Measurements from ENCODE around the gene KCNT1. TPM values are rescaled to one million over a fixed set of nuclear protein-coding genes. Genes with fewer than 3 reads are reported as not detected.

The KCNT1 gene
- total and polyA plus RNA-seq, 2 experiments from 2014 or later: 0.27 TPM; not detected in 1

- H3K9me2 ChIP-seq (replicated peaks; ENCODE audit: insufficient read depth): no peaks in the 10 kb centered on the region
- H3K9me3 ChIP-seq (ENCODE audit: low read depth): no peaks in the 10 kb centered on the region
- WGBS (ENCODE audit: low lambda C conversion rate, missing lambda C conversion rate): 84% methylated on average over 16 of the region's 16 CpGs
- TF ChIP-seq EZH2 (IDR thresholded peaks at IDR 0.05; ENCODE audit: borderline replicate concordance) (no peak), EZH2phosphoT487 (IDR thresholded peaks at IDR 0.05; ENCODE audit: low read depth, severe bottlenecking, unreplicated experiment) (no peak)
- H3K4me1 ChIP-seq (ENCODE audit: insufficient read depth): no peaks in the 10 kb centered on the region
- H3K79me2 ChIP-seq: no peaks in the 10 kb centered on the region
- no peak overlapping the region for H3K4me3 ChIP-seq
- H3K4me2 ChIP-seq: no peak overlapping the region
- no peaks in the 10 kb centered on the region for H3K27me3 ChIP-seq
- H4K20me1 ChIP-seq (ENCODE audit: insufficient read depth, poor library complexity, severe bottlenecking): no peaks in the 10 kb centered on the region
- H2AFZ ChIP-seq: no peak overlapping the region
- no peak for DNase-seq (ENCODE audit: low spot score)
- no peaks in the 10 kb centered on the region for H3K36me3 ChIP-seq (replicated peaks; ENCODE audit: insufficient read depth, low read depth)
- H3K27ac ChIP-seq: no peak overlapping the region
Observed at GRCh38 chr9:135693265-135693664, 8.7 kb upstream of the KCNT1 start.

- no peaks in the 10 kb centered on the region for H3K9me2 ChIP-seq (replicated peaks; ENCODE audit: insufficient read depth)
- H2AFZ ChIP-seq: no peak overlapping the region
- no peaks in the 10 kb centered on the region for H3K36me3 ChIP-seq (replicated peaks; ENCODE audit: insufficient read depth, low read depth)
- no peak overlapping the region for H3K4me2 ChIP-seq
- H3K27ac ChIP-seq: no peak overlapping the region
- H3K9me3 ChIP-seq (ENCODE audit: low read depth): no peaks in the 10 kb centered on the region
- no peaks in the 10 kb centered on the region for H3K27me3 ChIP-seq
- no peaks in the 10 kb centered on the region for H3K79me2 ChIP-seq
- no peaks in the 10 kb centered on the region for H3K4me1 ChIP-seq (ENCODE audit: insufficient read depth)
- 88% methylated on average over 11 of the region's 11 CpGs for WGBS (ENCODE audit: low lambda C conversion rate, missing lambda C conversion rate)
- no peak overlapping the region for H3K4me3 ChIP-seq
- no peak for DNase-seq (ENCODE audit: low spot score)
- no peak for TF ChIP-seq EZH2 (IDR thresholded peaks at IDR 0.05; ENCODE audit: borderline replicate concordance)
- no peaks in the 10 kb centered on the region for H4K20me1 ChIP-seq (ENCODE audit: insufficient read depth, poor library complexity, severe bottlenecking)
Observed at GRCh38 chr9:135693771-135694170, 8.2 kb upstream of the KCNT1 start.

GRCh38 chr9:135694414-135694813 lies 7.6 kb upstream of the KCNT1 start:
- no peaks in the 10 kb centered on the region for H3K9me2 ChIP-seq (replicated peaks; ENCODE audit: insufficient read depth)
- no peaks in the 10 kb centered on the region for H3K79me2 ChIP-seq
- no peak for TF ChIP-seq EZH2 (IDR thresholded peaks at IDR 0.05; ENCODE audit: borderline replicate concordance)
- TF ChIP-seq EZH2phosphoT487 (IDR thresholded peaks at IDR 0.05; ENCODE audit: low read depth, severe bottlenecking, unreplicated experiment): no peak
- no peak for TF ChIP-seq CTCF (IDR thresholded peaks at IDR 0.05; ENCODE audit: poor library complexity)
- WGBS (ENCODE audit: low lambda C conversion rate, missing lambda C conversion rate): 83% methylated on average over 8 of the region's 18 CpGs
- no peak overlapping the region for H3K4me3 ChIP-seq
- H3K27ac ChIP-seq: no peak overlapping the region
- no peak overlapping the region for H3K4me2 ChIP-seq
- no peaks in the 10 kb centered on the region for H3K9me3 ChIP-seq (ENCODE audit: low read depth)
- DNase-seq (ENCODE audit: low spot score): no peak
- no peak overlapping the region for H2AFZ ChIP-seq
- no peaks in the 10 kb centered on the region for H4K20me1 ChIP-seq (ENCODE audit: insufficient read depth, poor library complexity, severe bottlenecking)
- no peaks in the 10 kb centered on the region for H3K4me1 ChIP-seq (ENCODE audit: insufficient read depth)
- no peaks in the 10 kb centered on the region for H3K36me3 ChIP-seq (replicated peaks; ENCODE audit: insufficient read depth, low read depth)
- H3K27me3 ChIP-seq: no peaks in the 10 kb centered on the region

- no peaks in the 10 kb centered on the region for H3K27me3 ChIP-seq
- no peak for DNase-seq (ENCODE audit: low spot score)
- no peaks in the 10 kb centered on the region for H3K4me1 ChIP-seq (ENCODE audit: insufficient read depth)
- no peaks in the 10 kb centered on the region for H4K20me1 ChIP-seq (ENCODE audit: insufficient read depth, poor library complexity, severe bottlenecking)
- H3K79me2 ChIP-seq: no peaks in the 10 kb centered on the region
- 94% methylated on average over 16 of the region's 16 CpGs for WGBS (ENCODE audit: low lambda C conversion rate, missing lambda C conversion rate)
- no peaks in the 10 kb centered on the region for H3K9me3 ChIP-seq (ENCODE audit: low read depth)
- H3K4me2 ChIP-seq: no peak overlapping the region
- H3K27ac ChIP-seq: no peak overlapping the region
- no peak overlapping the region for H2AFZ ChIP-seq
- no peak overlapping the region for H3K4me3 ChIP-seq
- TF ChIP-seq EZH2phosphoT487 (IDR thresholded peaks at IDR 0.05; ENCODE audit: low read depth, severe bottlenecking, unreplicated experiment) (no peak), CTCF (IDR thresholded peaks at IDR 0.05; ENCODE audit: poor library complexity) (no peak), EZH2 (IDR thresholded peaks at IDR 0.05; ENCODE audit: borderline replicate concordance) (no peak)
- no peaks in the 10 kb centered on the region for H3K36me3 ChIP-seq (replicated peaks; ENCODE audit: insufficient read depth, low read depth)
- H3K9me2 ChIP-seq (replicated peaks; ENCODE audit: insufficient read depth): no peaks in the 10 kb centered on the region
Observed at GRCh38 chr9:135695036-135695435, 6.9 kb upstream of the KCNT1 start.

Measured in hepatocyte (in vitro differentiated cells).